ENCODE results near the gene SBF1. TPM values are rescaled to one million over a fixed set of nuclear protein-coding genes. Genes with fewer than 3 reads are reported as not detected.

Gene SBF1
- total and polyA plus RNA-seq, 2 of the 13 experiments (the other 11 are each of a cell fraction or from before 2014, with no cell fraction given): 31.7 to 40.9 TPM

DNA sequence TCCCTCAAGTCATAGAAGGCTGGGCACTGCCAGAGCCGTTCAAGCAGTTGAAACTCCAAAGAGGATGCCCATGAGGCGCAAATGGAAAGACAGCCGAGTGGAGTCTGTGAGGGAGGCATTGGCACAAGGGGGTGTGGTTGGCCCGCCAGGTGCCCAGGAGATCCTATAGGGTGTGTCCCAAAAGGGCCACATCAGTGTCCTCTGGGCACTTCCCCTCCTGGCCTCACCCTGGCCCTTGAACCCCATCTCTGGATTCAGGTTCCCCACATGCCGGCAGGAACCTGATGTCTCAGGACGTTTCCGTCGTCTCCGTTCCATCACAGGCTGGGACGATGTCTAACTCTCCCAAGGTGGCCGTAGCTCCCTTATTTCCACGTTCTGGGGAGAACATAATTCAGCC lies 54.3 kb downstream of the SBF1 start (continued):
- TF ChIP-seq, protein P1, sequence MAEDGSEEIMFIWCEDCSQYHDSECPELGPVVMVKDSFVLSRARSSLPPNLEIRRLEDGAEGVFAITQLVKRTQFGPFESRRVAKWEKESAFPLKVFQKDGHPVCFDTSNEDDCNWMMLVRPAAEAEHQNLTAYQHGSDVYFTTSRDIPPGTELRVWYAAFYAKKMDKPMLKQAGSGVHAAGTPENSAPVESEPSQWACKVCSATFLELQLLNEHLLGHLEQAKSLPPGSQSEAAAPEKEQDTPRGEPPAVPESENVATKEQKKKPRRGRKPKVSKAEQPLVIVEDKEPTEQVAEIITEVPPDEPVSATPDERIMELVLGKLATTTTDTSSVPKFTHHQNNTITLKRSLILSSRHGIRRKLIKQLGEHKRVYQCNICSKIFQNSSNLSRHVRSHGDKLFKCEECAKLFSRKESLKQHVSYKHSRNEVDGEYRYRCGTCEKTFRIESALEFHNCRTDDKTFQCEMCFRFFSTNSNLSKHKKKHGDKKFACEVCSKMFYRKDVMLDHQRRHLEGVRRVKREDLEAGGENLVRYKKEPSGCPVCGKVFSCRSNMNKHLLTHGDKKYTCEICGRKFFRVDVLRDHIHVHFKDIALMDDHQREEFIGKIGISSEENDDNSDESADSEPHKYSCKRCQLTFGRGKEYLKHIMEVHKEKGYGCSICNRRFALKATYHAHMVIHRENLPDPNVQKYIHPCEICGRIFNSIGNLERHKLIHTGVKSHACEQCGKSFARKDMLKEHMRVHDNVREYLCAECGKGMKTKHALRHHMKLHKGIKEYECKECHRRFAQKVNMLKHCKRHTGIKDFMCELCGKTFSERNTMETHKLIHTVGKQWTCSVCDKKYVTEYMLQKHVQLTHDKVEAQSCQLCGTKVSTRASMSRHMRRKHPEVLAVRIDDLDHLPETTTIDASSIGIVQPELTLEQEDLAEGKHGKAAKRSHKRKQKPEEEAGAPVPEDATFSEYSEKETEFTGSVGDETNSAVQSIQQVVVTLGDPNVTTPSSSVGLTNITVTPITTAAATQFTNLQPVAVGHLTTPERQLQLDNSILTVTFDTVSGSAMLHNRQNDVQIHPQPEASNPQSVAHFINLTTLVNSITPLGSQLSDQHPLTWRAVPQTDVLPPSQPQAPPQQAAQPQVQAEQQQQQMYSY (CRISPR knock-in tag; IDR thresholded peaks at IDR 0.05): no peak
- TF ChIP-seq, protein P2, sequence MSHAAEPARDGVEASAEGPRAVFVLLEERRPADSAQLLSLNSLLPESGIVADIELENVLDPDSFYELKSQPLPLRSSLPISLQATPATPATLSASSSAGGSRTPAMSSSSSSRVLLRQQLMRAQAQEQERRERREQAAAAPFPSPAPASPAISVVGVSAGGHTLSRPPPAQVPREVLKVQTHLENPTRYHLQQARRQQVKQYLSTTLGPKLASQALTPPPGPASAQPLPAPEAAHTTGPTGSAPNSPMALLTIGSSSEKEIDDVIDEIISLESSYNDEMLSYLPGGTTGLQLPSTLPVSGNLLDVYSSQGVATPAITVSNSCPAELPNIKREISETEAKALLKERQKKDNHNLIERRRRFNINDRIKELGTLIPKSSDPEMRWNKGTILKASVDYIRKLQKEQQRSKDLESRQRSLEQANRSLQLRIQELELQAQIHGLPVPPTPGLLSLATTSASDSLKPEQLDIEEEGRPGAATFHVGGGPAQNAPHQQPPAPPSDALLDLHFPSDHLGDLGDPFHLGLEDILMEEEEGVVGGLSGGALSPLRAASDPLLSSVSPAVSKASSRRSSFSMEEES (CRISPR knock-in tag; IDR thresholded peaks at IDR 0.05): no peak
- TF ChIP-seq, protein P3, sequence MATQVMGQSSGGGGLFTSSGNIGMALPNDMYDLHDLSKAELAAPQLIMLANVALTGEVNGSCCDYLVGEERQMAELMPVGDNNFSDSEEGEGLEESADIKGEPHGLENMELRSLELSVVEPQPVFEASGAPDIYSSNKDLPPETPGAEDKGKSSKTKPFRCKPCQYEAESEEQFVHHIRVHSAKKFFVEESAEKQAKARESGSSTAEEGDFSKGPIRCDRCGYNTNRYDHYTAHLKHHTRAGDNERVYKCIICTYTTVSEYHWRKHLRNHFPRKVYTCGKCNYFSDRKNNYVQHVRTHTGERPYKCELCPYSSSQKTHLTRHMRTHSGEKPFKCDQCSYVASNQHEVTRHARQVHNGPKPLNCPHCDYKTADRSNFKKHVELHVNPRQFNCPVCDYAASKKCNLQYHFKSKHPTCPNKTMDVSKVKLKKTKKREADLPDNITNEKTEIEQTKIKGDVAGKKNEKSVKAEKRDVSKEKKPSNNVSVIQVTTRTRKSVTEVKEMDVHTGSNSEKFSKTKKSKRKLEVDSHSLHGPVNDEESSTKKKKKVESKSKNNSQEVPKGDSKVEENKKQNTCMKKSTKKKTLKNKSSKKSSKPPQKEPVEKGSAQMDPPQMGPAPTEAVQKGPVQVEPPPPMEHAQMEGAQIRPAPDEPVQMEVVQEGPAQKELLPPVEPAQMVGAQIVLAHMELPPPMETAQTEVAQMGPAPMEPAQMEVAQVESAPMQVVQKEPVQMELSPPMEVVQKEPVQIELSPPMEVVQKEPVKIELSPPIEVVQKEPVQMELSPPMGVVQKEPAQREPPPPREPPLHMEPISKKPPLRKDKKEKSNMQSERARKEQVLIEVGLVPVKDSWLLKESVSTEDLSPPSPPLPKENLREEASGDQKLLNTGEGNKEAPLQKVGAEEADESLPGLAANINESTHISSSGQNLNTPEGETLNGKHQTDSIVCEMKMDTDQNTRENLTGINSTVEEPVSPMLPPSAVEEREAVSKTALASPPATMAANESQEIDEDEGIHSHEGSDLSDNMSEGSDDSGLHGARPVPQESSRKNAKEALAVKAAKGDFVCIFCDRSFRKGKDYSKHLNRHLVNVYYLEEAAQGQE (IDR thresholded peaks at IDR 0.05; ENCODE audit: borderline replicate concordance in 1 of 2, low read depth in 1 of 2, low read length in 2 of 2): no peak
- no peak for TF ChIP-seq SP5 (CRISPR knock-in tag; IDR thresholded peaks at IDR 0.05; ENCODE audit: borderline replicate concordance, low read depth)
- no peak for TF ChIP-seq MIER2 (CRISPR knock-in tag; IDR thresholded peaks at IDR 0.05)
- TF ChIP-seq ZC3H4 (CRISPR knock-in tag; IDR thresholded peaks at IDR 0.05; ENCODE audit: borderline replicate concordance): no peak
- no peak for TF ChIP-seq NFYB (CRISPR knock-in tag; IDR thresholded peaks at IDR 0.05)
- TF ChIP-seq STAG1 (CRISPR knock-in tag; IDR thresholded peaks at IDR 0.05): no peak
- no peak for TF ChIP-seq RBM39 (IDR thresholded peaks at IDR 0.05; ENCODE audit: low read depth, low read length, poor library complexity, severe bottlenecking)
- TF ChIP-seq, protein P4, sequence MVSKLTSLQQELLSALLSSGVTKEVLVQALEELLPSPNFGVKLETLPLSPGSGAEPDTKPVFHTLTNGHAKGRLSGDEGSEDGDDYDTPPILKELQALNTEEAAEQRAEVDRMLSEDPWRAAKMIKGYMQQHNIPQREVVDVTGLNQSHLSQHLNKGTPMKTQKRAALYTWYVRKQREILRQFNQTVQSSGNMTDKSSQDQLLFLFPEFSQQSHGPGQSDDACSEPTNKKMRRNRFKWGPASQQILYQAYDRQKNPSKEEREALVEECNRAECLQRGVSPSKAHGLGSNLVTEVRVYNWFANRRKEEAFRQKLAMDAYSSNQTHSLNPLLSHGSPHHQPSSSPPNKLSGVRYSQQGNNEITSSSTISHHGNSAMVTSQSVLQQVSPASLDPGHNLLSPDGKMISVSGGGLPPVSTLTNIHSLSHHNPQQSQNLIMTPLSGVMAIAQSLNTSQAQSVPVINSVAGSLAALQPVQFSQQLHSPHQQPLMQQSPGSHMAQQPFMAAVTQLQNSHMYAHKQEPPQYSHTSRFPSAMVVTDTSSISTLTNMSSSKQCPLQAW (CRISPR knock-in tag; IDR thresholded peaks at IDR 0.05): no peak

Measured in HepG2 (cell line).